Suppressor macrophage (primary cell): Measurements from ENCODE around the gene C17orf50.

ENCODE experiments used
- DNase-seq, 4 experiments: peaks; one replicate each; pipeline ENCODE4 v3.0.0-alpha.2; 2020 to 2022

C17orf50 gene

GRCh38 chr17:35752945-35753764 is 7.5 kb upstream of the C17orf50 start, which contains the start of gene GAS2L2:
Gene GAS2L2, minus strand, starts transcription at chr17:35753239. Its CDS starts 389 bp downstream, at chr17:35752850.
- DNase-seq, result no peak

- DNase-seq, result no peak
Measured at GRCh38 chr17:35757243-35757642, 3.4 kb upstream of the C17orf50 start.

- no peak for DNase-seq
Measured at GRCh38 chr17:35761601-35762000, 914 bp downstream of the C17orf50 start.

GRCh38 chr17:35763767-35764122 is 3.1 kb downstream of the C17orf50 start:
- no peak for DNase-seq

- DNase-seq, result peak; percentile 91 to 96 (median 95)
Measured at GRCh38 chr17:35764123-35764991, 3.7 kb downstream of the C17orf50 start.

- DNase-seq, result no peak
Measured at GRCh38 chr17:35765086-35765710, 4.5 kb downstream of the C17orf50 start.

GRCh38 chr17:35765756-35766488 is 5.2 kb downstream of the C17orf50 start:
- DNase-seq, result no peak

GRCh38 chr17:35766489-35766877 is 5.8 kb downstream of the C17orf50 start:
- no peak for DNase-seq

GRCh38 chr17:35766903-35767510 is 6.3 kb downstream of the C17orf50 start:
- DNase-seq, result peak; percentile 24 to 53 (median 46)

- DNase-seq, result no peak
Measured at GRCh38 chr17:35768797-35769196, 8.1 kb downstream of the C17orf50 start.

- no peak for DNase-seq
Measured at GRCh38 chr17:35769895-35770486, 9.3 kb downstream of the C17orf50 start.

- no peak for DNase-seq
Measured at GRCh38 chr17:35773129-35773528, 12.4 kb downstream of the C17orf50 start.

- no peak for DNase-seq
Measured at GRCh38 chr17:35773679-35774425, 13.2 kb downstream of the C17orf50 start.

GRCh38 chr17:35774499-35774898 is 13.8 kb downstream of the C17orf50 start:
- DNase-seq, result no peak

- DNase-seq, result no peak
Measured at GRCh38 chr17:35775039-35775438, 14.4 kb downstream of the C17orf50 start.

- DNase-seq, result no peak
Measured at GRCh38 chr17:35775583-35775982, 14.9 kb downstream of the C17orf50 start.

- DNase-seq, result no peak
Measured at GRCh38 chr17:35778641-35779196, 18.0 kb downstream of the C17orf50 start.

GRCh38 chr17:35780950-35781349 is 20.3 kb downstream of the C17orf50 start:
- no peak for DNase-seq

- DNase-seq, result no peak
Measured at GRCh38 chr17:35784895-35785294, 24.2 kb downstream of the C17orf50 start.

- no peak for DNase-seq
Measured at GRCh38 chr17:35786941-35787432, 26.3 kb downstream of the C17orf50 start.
